Cerebellar cortex (tissue), 1 donor: ENCODE measurements around the gene GPR15.

Experiments
- DNase-seq: peaks from one replicate; pipeline ENCODE4 v3.0.0-alpha.2; 2015; ENCODE audit warnings: low spot score

Gene GPR15

GRCh38 chr3:98530676-98531075 lies 1.1 kb upstream of the GPR15 start:
- no peak for DNase-seq

GRCh38 chr3:98532275-98532637 lies 478 bp downstream of the GPR15 start:
- DNase-seq = no peak

- no peak for DNase-seq
Observed at GRCh38 chr3:98532709-98533571, 1.2 kb downstream of the GPR15 start.

- no peak for DNase-seq
Observed at GRCh38 chr3:98534168-98534567, 2.4 kb downstream of the GPR15 start.

- no peak for DNase-seq
Observed at GRCh38 chr3:98534734-98535133, 3.0 kb downstream of the GPR15 start.

GRCh38 chr3:98536456-98537017 lies 4.8 kb downstream of the GPR15 start:
- no peak for DNase-seq

GRCh38 chr3:98540346-98540745 lies 8.6 kb downstream of the GPR15 start:
- DNase-seq = no peak

GRCh38 chr3:98541695-98542094 lies 9.9 kb downstream of the GPR15 start:
- DNase-seq = no peak

- DNase-seq = no peak
Observed at GRCh38 chr3:98542623-98543022, 10.8 kb downstream of the GPR15 start.

- no peak for DNase-seq
Observed at GRCh38 chr3:98545940-98546339, 14.2 kb downstream of the GPR15 start.

GRCh38 chr3:98548544-98548943 lies 16.8 kb downstream of the GPR15 start:
- DNase-seq = no peak

- DNase-seq = no peak
Observed at GRCh38 chr3:98550833-98551232, 19.1 kb downstream of the GPR15 start.

- DNase-seq = no peak
Observed at GRCh38 chr3:98551236-98551635, 19.5 kb downstream of the GPR15 start.

- DNase-seq = no peak
Observed at GRCh38 chr3:98551754-98552153, 20.0 kb downstream of the GPR15 start.

GRCh38 chr3:98552232-98553020 lies 20.6 kb downstream of the GPR15 start:
- DNase-seq = no peak

- DNase-seq = no peak
Observed at GRCh38 chr3:98553021-98553563, 21.3 kb downstream of the GPR15 start.

- no peak for DNase-seq
Observed at GRCh38 chr3:98553753-98554152, 22.0 kb downstream of the GPR15 start.

GRCh38 chr3:98554580-98554979 lies 22.8 kb downstream of the GPR15 start:
- no peak for DNase-seq

GRCh38 chr3:98555025-98555379 lies 23.2 kb downstream of the GPR15 start:
- no peak for DNase-seq

GRCh38 chr3:98556164-98557130 lies 24.7 kb downstream of the GPR15 start:
- DNase-seq = no peak

GRCh38 chr3:98557324-98558010 lies 25.7 kb downstream of the GPR15 start:
- no peak for DNase-seq
